BLaER1 treated with 17β-estradiol and CSF1 and Interleukin-3, amounts not matched to agents 10 nM and 100 nM (cell line): Measurements from ENCODE around the gene CIRBP.

Experiments
- H3K27ac ChIP-seq, 11 experiments: shearing (Covaris generic); formaldehyde crosslinking; 2 replicates each; pipeline ENCODE4 v1.8.1; 2022
- H3K27me3 ChIP-seq, 11 experiments: shearing (Covaris generic); formaldehyde crosslinking; 2 replicates each; pipeline ENCODE4 v1.8.1; 2022
- H3K36me3 ChIP-seq, 11 experiments: shearing (Covaris generic); formaldehyde crosslinking; 2 replicates each; pipeline ENCODE4 v1.8.1; 2022
- H3K4me1 ChIP-seq, 10 experiments: shearing (Covaris generic); formaldehyde crosslinking; 2 replicates each; pipeline ENCODE4 v1.8.1; 2022
- H3K4me2 ChIP-seq, 11 experiments: shearing (Covaris generic); formaldehyde crosslinking; 2 replicates each; pipeline ENCODE4 v1.8.1; 2022
- H3K4me3 ChIP-seq, 10 experiments: shearing (Covaris generic); formaldehyde crosslinking; 2 replicates each; pipeline ENCODE4 v1.8.1; 2022
- H3K9ac ChIP-seq, 11 experiments: shearing (Covaris generic); formaldehyde crosslinking; 2 replicates each; pipeline ENCODE4 v1.8.1; 2022
- H3K9me3 ChIP-seq, 11 experiments: shearing (Covaris generic); formaldehyde crosslinking; replicated peaks in 1 of 11; 2 replicates each; pipeline ENCODE4 v1.8.1; 2022
- H4K20me1 ChIP-seq, 11 experiments: shearing (Covaris generic); formaldehyde crosslinking; 2 replicates each; pipeline ENCODE4 v1.8.1; 2022
- Cebpa-rat ChIP-seq, 11 experiments: shearing (Covaris generic); IDR thresholded peaks; 2 replicates each; pipeline ENCODE4 v1.8.1; 2022

The CIRBP gene

GRCh38 chr19:1259206-1259875, 9.8 kb upstream of the CIRBP start:
- H3K9ac ChIP-seq, result peak overlapping the region; percentile 62 to 98 (median 76)
- peak overlapping the region; percentile 98 to 100 (median 100) for H3K4me2 ChIP-seq
- H3K9me3 ChIP-seq, result no peaks in the 10 kb centered on the region
- peak overlapping the region; percentile 61 to 97 (median 81) for H3K27ac ChIP-seq
- H3K4me3 ChIP-seq, result peak overlapping the region; percentile 42 to 77 (median 52); a peak in 19 of 20 replicates
- peaks cover 92 to 97% (median 96%) of the 10 kb centered on the region in 10 experiments for H3K4me1 ChIP-seq
- TF ChIP-seq Cebpa-rat (IDR thresholded peaks at IDR 0.05), result no peak
- H3K27me3 ChIP-seq, result no peaks in the 10 kb centered on the region
- peaks cover 41 to 89% (median 54%) of the 10 kb centered on the region in 11 experiments for H4K20me1 ChIP-seq
- peaks cover 34 to 42% (median 41%) of the 10 kb centered on the region in 11 experiments for H3K36me3 ChIP-seq

GRCh38 chr19:1259876-1260748, 9.0 kb upstream of the CIRBP start:
- Histone ChIP-seq H3K4me3 (peak overlapping the region; percentile 40 to 77 (median 64); a peak in 19 of 20 replicates), H3K4me1 (peaks cover 92 to 97% (median 96%) of the 10 kb centered on the region in 10 experiments), H3K27ac (peak overlapping the region; percentile 61 to 97 (median 81)), H3K9ac (peak overlapping the region; percentile 62 to 98 (median 76)), H4K20me1 (peaks cover 33 to 89% (median 54%) of the 10 kb centered on the region in 11 experiments), H3K9me3 (no peaks in the 10 kb centered on the region), H3K27me3 (no peaks in the 10 kb centered on the region), H3K36me3 (peaks cover 26 to 34% (median 33%) of the 10 kb centered on the region in 11 experiments), H3K4me2 (peak overlapping the region; percentile 98 to 100 (median 100))
- no peak for TF ChIP-seq Cebpa-rat (IDR thresholded peaks at IDR 0.05)

GRCh38 chr19:1260749-1261537, 8.2 kb upstream of the CIRBP start:
- peak overlapping the region; percentile 61 to 97 (median 83) for H3K27ac ChIP-seq
- peak overlapping the region; percentile 65 to 77 (median 72) for H3K4me3 ChIP-seq
- H3K27me3 ChIP-seq, result no peaks in the 10 kb centered on the region
- H3K36me3 ChIP-seq, result peaks cover 18 to 26% (median 24%) of the 10 kb centered on the region in 11 experiments
- H4K20me1 ChIP-seq, result peaks cover 25 to 87% (median 48%) of the 10 kb centered on the region in 11 experiments
- H3K4me2 ChIP-seq, result peak overlapping the region; percentile 98 to 100 (median 100)
- H3K9me3 ChIP-seq, result no peaks in the 10 kb centered on the region
- H3K4me1 ChIP-seq, result peaks cover 90 to 97% (median 96%) of the 10 kb centered on the region in 10 experiments
- H3K9ac ChIP-seq, result peak overlapping the region; percentile 66 to 98 (median 81)
- TF ChIP-seq Cebpa-rat (IDR thresholded peaks at IDR 0.05), result no peak

- H3K27ac ChIP-seq, result peak overlapping the region; percentile 60 to 84 (median 75)
- H3K4me2 ChIP-seq, result peak overlapping the region; percentile 93 to 100 (median 99)
- H3K9ac ChIP-seq, result peak overlapping the region; percentile 66 to 96 (median 80)
- H4K20me1 ChIP-seq, result peaks cover 20 to 87% (median 47%) of the 10 kb centered on the region in 11 experiments
- H3K4me1 ChIP-seq, result peaks cover 89 to 97% (median 96%) of the 10 kb centered on the region in 10 experiments
- no peaks in the 10 kb centered on the region for H3K9me3 ChIP-seq
- H3K36me3 ChIP-seq, result peaks cover 13 to 20% (median 19%) of the 10 kb centered on the region in 11 experiments
- H3K4me3 ChIP-seq, result peak overlapping the region; percentile 65 to 77 (median 72)
- TF ChIP-seq Cebpa-rat (IDR thresholded peaks at IDR 0.05), result no peak
- H3K27me3 ChIP-seq, result no peaks in the 10 kb centered on the region
Observed at GRCh38 chr19:1261538-1261797, 7.7 kb upstream of the CIRBP start.

- peak overlapping the region; percentile 65 to 77 (median 72) for H3K4me3 ChIP-seq
- H3K27ac ChIP-seq, result peak overlapping the region; percentile 60 to 84 (median 75); a peak in 20 of 22 replicates
- peaks cover 15 to 83% (median 42%) of the 10 kb centered on the region in 11 experiments for H4K20me1 ChIP-seq
- H3K4me2 ChIP-seq, result peak overlapping the region; percentile 93 to 100 (median 99)
- H3K9me3 ChIP-seq, result no peaks in the 10 kb centered on the region
- peaks cover 8 to 15% (median 14%) of the 10 kb centered on the region in 11 experiments for H3K36me3 ChIP-seq
- no peak for TF ChIP-seq Cebpa-rat (IDR thresholded peaks at IDR 0.05)
- peak overlapping the region; percentile 66 to 96 (median 80) for H3K9ac ChIP-seq
- no peaks in the 10 kb centered on the region for H3K27me3 ChIP-seq
- H3K4me1 ChIP-seq, result peaks cover 85 to 97% (median 94%) of the 10 kb centered on the region in 10 experiments
Observed at GRCh38 chr19:1261798-1262622, 7.1 kb upstream of the CIRBP start.

GRCh38 chr19:1262623-1263123, 6.5 kb upstream of the CIRBP start:
- H3K4me1 ChIP-seq, result peaks cover 85 to 97% (median 94%) of the 10 kb centered on the region in 10 experiments
- H3K27me3 ChIP-seq, result no peaks in the 10 kb centered on the region; a peak in 2 of 22 replicates
- peaks cover 8 to 83% (median 41%) of the 10 kb centered on the region in 11 experiments; a peak in 21 of 22 replicates for H4K20me1 ChIP-seq
- peak overlapping the region; percentile 9 to 84 (median 75); a peak in 19 of 22 replicates for H3K27ac ChIP-seq
- peaks cover 1 to 8% (median 7%) of the 10 kb centered on the region in 11 experiments; a peak in 19 of 22 replicates for H3K36me3 ChIP-seq
- H3K4me2 ChIP-seq, result peak overlapping the region; percentile 93 to 100 (median 99)
- no peak for TF ChIP-seq Cebpa-rat (IDR thresholded peaks at IDR 0.05)
- H3K4me3 ChIP-seq, result peak overlapping the region; percentile 65 to 77 (median 72)
- no peaks in the 10 kb centered on the region for H3K9me3 ChIP-seq
- peak overlapping the region; percentile 66 to 96 (median 80); a peak in 21 of 22 replicates for H3K9ac ChIP-seq

- Histone ChIP-seq H3K27me3 (no peaks in the 10 kb centered on the region; a peak in 2 of 22 replicates), H4K20me1 (peaks cover 3 to 83% (median 39%) of the 10 kb centered on the region in 11 experiments; a peak in 20 of 22 replicates), H3K4me2 (peak overlapping the region; percentile 93 to 100 (median 99)), H3K9me3 (no peaks in the 10 kb centered on the region), H3K36me3 (peaks cover 0 to 3% (median 2%) of the 10 kb centered on the region in 11 experiments; a peak in 16 of 22 replicates), H3K9ac (peak overlapping the region in 10 of 11 experiments; percentile 66 to 96 (median 80); a peak in 18 of 22 replicates), H3K27ac (peak overlapping the region in 10 of 11 experiments; percentile 68 to 84 (median 76); a peak in 17 of 22 replicates), H3K4me3 (peak overlapping the region; percentile 65 to 77 (median 72); a peak in 18 of 20 replicates), H3K4me1 (peaks cover 85 to 97% (median 94%) of the 10 kb centered on the region in 10 experiments)
- TF ChIP-seq Cebpa-rat (IDR thresholded peaks at IDR 0.05), result no peak
Observed at GRCh38 chr19:1263188-1263587, 5.9 kb upstream of the CIRBP start.
